Aorta (tissue), 5 donors: Measurements from ENCODE around the gene GRIK2. TPM values are rescaled to one million over a fixed set of nuclear protein-coding genes. Genes with fewer than 3 reads are reported as not detected.

Experiments
- ATAC-seq: fragments of 200-7000 bp; cut with Tn5 transposase; one replicate; pipeline ENCODE4 v1.9.1; 2022; ENCODE audit warnings: moderate library complexity; ENCODE audit not compliant: low FRiP score
- DNase-seq, 2 donors: peaks; one replicate each; pipeline ENCODE4 v3.0.0-alpha.2; 2020
- H3K27ac ChIP-seq, 2 donors: one replicate each; pipeline ENCODE4 v1.5.1; 2013; ENCODE audit warnings: low read length in 2 of 2, mild to moderate bottlenecking in 2 of 2, moderate library complexity in 2 of 2, control low read depth in 1 of 2, inconsistent platforms in 1 of 2, low read depth in 1 of 2
- H3K27me3 ChIP-seq, 2 donors: one replicate each; pipeline ENCODE4 v1.6.1; 2013; ENCODE audit warnings: control low read depth in 1 of 2, low read length in 1 of 2, mild to moderate bottlenecking in 1 of 2, moderate library complexity in 1 of 2; ENCODE audit not compliant: insufficient read depth in 2 of 2, control insufficient read depth in 1 of 2
- H3K36me3 ChIP-seq, 2 donors: one replicate each; pipeline ENCODE4 v1.6.1; 2013; ENCODE audit warnings: control low read depth in 1 of 2, low read length in 1 of 2, mild to moderate bottlenecking in 1 of 2; ENCODE audit not compliant: insufficient read depth in 2 of 2, control insufficient read depth in 1 of 2
- H3K4me1 ChIP-seq, 2 donors: one replicate each; pipeline ENCODE4 v1.6.1; 2013; ENCODE audit warnings: low read length in 2 of 2, control low read depth in 1 of 2, mild to moderate bottlenecking in 1 of 2, moderate library complexity in 1 of 2; ENCODE audit not compliant: insufficient read depth in 2 of 2, control insufficient read depth in 1 of 2
- H3K4me3 ChIP-seq, 2 donors: one replicate each; pipeline ENCODE4 v1.5.1; 2013; ENCODE audit warnings: low read length in 2 of 2, control low read depth in 1 of 2, mild to moderate bottlenecking in 1 of 2
- H3K9me3 ChIP-seq: one replicate; pipeline ENCODE4 v1.6.1; 2013; ENCODE audit warnings: mild to moderate bottlenecking, low read length; ENCODE audit not compliant: control insufficient read depth
- WGBS, 2 donors: extraction: QIAGEN DNeasy Blood & Tissue Kit; methylation state at CpG; one replicate each; pipeline ENCODE4 v1.1.7; 2013; 5-methylcytosine and 5-hydroxymethylcytosine counted together
- intact Hi-C, 2 donors: fragments of 100-400 bp; cut with DNase I; formaldehyde crosslinking; loops; one replicate each; pipeline versions ENCODE4 v1.14.2 to v1.15.0; 2022
- polyA plus RNA-seq, 2 donors: library from polyadenylated mRNA; stranded (reverse); fragments of 200-250 nt; gene quantifications; one replicate each; pipeline ENCODE4 v1.2.3, GENCODE V29; 2013
- total RNA-seq, 2 donors: library from RNA; stranded (reverse); fragmentation: NEBNext Ultra II Directional; extraction: Animal tissue kit (Norgen Biotek cat#: 25700); gene quantifications; one replicate each; pipeline ENCODE4 v1.2.1, GENCODE V29; 2021
- donor health status: healthy with polysubstance abuse.
- donor health status: Bipolar disorder and iron deficiency.
- donor health status: DM: no; HTN: no; CAD: no.
- donor health status: DM: no; HTN: no; CAD: no.
- donor health status: DM: yes; HTN: yes; CAD: no.

The GRIK2 gene
- total and polyA plus RNA-seq, 4 donors, result 0.82 to 3.0 (median 2.3) TPM; not detected in 1

DNA sequence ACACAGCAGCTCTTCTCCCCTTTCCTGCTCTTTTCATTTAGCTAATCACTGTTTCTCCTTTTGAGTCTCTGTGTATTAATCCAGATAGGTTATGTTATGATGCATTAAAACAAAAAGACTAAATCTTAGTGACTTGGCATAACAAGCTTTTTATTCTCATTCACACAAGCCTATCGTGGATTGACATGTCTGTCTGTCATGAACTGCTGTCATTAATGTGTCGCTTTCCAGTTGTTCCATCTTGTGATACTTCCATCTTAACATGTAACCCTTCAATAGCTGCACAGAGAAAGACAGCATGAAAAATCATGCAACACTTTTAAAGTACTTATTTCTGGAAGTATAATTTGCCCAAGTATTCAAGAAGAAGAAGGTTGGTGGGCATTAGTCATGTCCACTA lies 128.7 kb downstream of the GRIK2 start:
- WGBS, 2 donors, result 81 to 82% methylated on average over 2 of the region's 2 CpGs
- no peaks in the 10 kb centered on the region for H3K4me1 ChIP-seq
- no peaks in the 10 kb centered on the region for H3K27me3 ChIP-seq
- H3K27ac ChIP-seq, result no peak overlapping the region
- intact Hi-C loops, result no loop called here
- no peak overlapping the region for H3K4me3 ChIP-seq
- no peaks in the 10 kb centered on the region for H3K36me3 ChIP-seq
- ATAC-seq (no peak), DNase-seq (no peak)
- H3K9me3 ChIP-seq, result peaks cover 1% of the 10 kb centered on the region

DNA sequence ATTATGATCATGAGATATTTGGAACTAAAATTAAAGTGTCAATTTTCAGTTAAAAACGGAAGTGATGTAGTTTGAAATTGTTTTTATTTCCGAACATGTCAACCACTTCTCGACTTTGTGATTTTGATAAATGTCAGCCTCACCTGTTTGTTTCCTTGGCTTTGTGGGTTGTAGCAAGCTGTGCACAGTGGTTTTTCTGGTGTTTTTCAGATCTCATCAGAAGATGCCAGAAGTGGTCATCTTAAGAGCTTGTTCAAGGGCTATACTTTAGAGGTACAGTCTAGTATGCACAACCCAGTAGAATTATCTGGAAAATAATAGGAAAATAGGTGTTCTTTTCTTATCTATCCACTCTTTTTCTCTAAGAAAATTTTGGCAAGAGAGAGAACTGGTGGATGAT lies 134.0 kb downstream of the GRIK2 start:
- H3K27ac ChIP-seq, result no peak overlapping the region

GRCh38 chr6:101528801-101529200 lies 135.3 kb downstream of the GRIK2 start:
- Histone ChIP-seq H3K36me3 (no peaks in the 10 kb centered on the region), H3K4me3 (no peak overlapping the region), H3K27ac (no peak overlapping the region), H3K9me3 (peaks cover 1% of the 10 kb centered on the region), H3K4me1 (no peaks in the 10 kb centered on the region), H3K27me3 (no peaks in the 10 kb centered on the region)
- ATAC-seq, result no peak
- intact Hi-C loops, result no loop called here
- DNase-seq, result no peak

More for the DNA sequence above, 134.0 kb downstream of the GRIK2 start:
- H3K36me3 ChIP-seq, result no peaks in the 10 kb centered on the region
- no peaks in the 10 kb centered on the region for H3K4me1 ChIP-seq
- peaks cover 1% of the 10 kb centered on the region for H3K9me3 ChIP-seq
- WGBS, 2 donors, result 69 to 71% methylated on average over 3 of the region's 3 CpGs
- H3K4me3 ChIP-seq, result no peak overlapping the region
- no peak for DNase-seq
- intact Hi-C loops, result no loop called here
- no peaks in the 10 kb centered on the region for H3K27me3 ChIP-seq
- no peak for ATAC-seq

DNA sequence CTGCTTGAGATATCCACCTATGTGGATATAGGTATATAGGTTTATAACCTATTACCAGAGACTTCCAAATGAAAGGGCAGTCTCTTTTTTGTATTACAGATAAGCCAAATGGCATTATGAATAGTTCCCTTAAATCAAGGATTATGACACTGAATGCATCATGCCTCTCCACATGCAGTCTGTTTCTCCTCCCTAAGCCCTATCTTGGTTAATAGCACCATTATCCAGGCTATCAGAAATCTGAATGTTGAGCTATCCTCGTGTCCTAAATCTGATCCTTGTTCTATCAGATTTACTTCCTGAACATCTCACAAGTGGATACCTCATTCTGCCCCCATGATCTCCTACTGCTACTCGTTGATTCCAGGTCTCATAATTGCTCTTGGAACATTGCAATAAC lies 138.0 kb downstream of the GRIK2 start:
- Histone ChIP-seq H3K27ac (no peak overlapping the region), H3K9me3 (no peaks in the 10 kb centered on the region), H3K4me1 (no peaks in the 10 kb centered on the region), H3K36me3 (no peaks in the 10 kb centered on the region), H3K27me3 (no peaks in the 10 kb centered on the region), H3K4me3 (no peak overlapping the region)
- ATAC-seq, result no peak
- intact Hi-C loops, result no loop called here
- WGBS, 2 donors, result 80 to 82% methylated on average over 2 of the region's 2 CpGs
- DNase-seq, result no peak

- H3K27me3 ChIP-seq, result no peaks in the 10 kb centered on the region
- intact Hi-C loops, result no loop called here
- H3K36me3 ChIP-seq, result no peaks in the 10 kb centered on the region
- 57 to 69% methylated on average over 2 of the region's 2 CpGs for WGBS, 2 donors
- DNase-seq, result no peak
- no peaks in the 10 kb centered on the region for H3K4me1 ChIP-seq
- H3K27ac ChIP-seq, result no peak overlapping the region
- no peak for ATAC-seq
- H3K4me3 ChIP-seq, result no peak overlapping the region
- H3K9me3 ChIP-seq, result no peaks in the 10 kb centered on the region
These were observed 140.9 kb downstream of the GRIK2 start for GRCh38 chr6:101534386-101534785.

- Histone ChIP-seq H3K27me3 (no peaks in the 10 kb centered on the region), H3K4me3 (no peak overlapping the region), H3K27ac (no peak overlapping the region), H3K36me3 (no peaks in the 10 kb centered on the region), H3K9me3 (no peaks in the 10 kb centered on the region), H3K4me1 (no peaks in the 10 kb centered on the region)
- 25 to 36% methylated on average over 3 of the region's 3 CpGs for WGBS, 2 donors
- intact Hi-C loops, result no loop called here
- DNase-seq (no peak), ATAC-seq (no peak)
These were observed 141.3 kb downstream of the GRIK2 start for GRCh38 chr6:101534821-101535220.

DNA sequence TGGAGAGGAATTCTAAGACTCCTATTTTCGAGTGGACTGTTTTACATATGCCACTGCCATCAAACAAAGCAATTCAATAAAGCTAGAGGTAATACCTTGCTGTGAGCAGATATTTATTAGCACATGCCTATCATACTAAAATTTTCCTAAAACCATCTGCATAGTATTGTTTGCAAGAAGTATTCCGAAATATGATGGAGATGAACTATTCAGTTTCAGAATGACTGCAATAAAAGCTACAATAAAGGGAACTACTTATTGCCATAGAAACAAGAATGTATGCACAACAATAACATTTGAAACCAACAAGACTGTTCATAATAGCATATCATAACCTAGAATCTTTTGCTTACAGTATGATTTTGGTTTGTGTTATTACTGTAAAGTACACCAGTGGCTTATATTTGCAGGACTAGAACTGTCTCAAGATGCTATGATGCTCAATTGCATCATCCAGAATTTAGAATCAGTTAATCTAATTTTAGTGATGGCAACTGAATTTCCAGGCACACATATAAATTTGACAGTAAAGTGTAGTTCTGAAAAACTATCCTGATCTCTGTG lies 144.3 kb downstream of the GRIK2 start:
- WGBS, 2 donors, result 82 to 89% methylated on average over 2 of the region's 2 CpGs
- H3K4me3 ChIP-seq, result no peak overlapping the region
- no peaks in the 10 kb centered on the region for H3K36me3 ChIP-seq
- intact Hi-C loops, result no loop called here
- no peaks in the 10 kb centered on the region for H3K27me3 ChIP-seq
- ATAC-seq (no peak), DNase-seq (no peak)
- no peaks in the 10 kb centered on the region for H3K4me1 ChIP-seq
- H3K27ac ChIP-seq, result no peak overlapping the region
- H3K9me3 ChIP-seq, result no peaks in the 10 kb centered on the region

DNA sequence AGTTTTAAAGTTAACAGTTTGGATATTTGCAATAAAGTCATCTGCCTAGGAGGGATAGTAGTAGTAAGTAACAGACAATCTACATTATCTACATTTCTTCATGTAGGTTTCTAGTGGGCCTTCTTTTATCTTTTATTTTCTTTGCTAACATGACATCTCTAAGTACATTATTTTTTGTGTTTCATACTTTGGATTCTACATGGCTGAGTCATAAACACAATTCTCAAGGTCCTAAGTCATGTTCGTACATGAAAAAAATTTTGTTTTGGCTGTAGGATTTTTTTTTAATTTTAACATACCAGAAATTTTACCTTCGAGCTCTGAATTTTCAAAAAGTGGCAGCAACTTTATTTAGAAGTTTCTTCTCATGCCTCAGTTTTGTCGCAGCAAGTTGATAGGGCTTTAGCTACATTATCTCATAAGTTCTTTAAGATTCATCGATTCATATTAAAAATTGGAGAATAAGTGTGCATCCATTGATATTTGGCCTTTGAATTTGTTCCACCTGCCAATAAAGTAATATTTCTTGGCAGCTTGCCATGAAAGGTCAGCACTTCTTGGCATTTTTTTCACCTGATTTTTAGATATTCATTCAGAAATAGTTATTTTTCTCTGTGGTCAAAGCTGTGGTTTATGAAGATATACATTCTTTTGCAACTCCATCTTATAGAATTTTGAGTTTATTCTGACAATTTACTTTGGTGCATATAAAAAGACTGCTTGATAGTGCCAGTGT lies 146.2 kb downstream of the GRIK2 start:
- 10 to 39% methylated on average over 4 of the region's 4 CpGs for whole genome bisulfite sequencing, 2 donors
- intact Hi-C loops, result no loop called here

GRCh38 chr6:101541894-101542293 lies 148.4 kb downstream of the GRIK2 start:
- no peak for DNase-seq
- no peak for ATAC-seq
- 93 to 94% methylated on average over 2 of the region's 2 CpGs for WGBS, 2 donors
- intact Hi-C loops, result no loop called here
- Histone ChIP-seq H3K4me3 (no peak overlapping the region), H3K27ac (no peak overlapping the region), H3K4me1 (no peaks in the 10 kb centered on the region), H3K27me3 (no peaks in the 10 kb centered on the region), H3K9me3 (no peaks in the 10 kb centered on the region), H3K36me3 (no peaks in the 10 kb centered on the region)

More for the DNA sequence above, 146.2 kb downstream of the GRIK2 start:
- ATAC-seq (no peak), DNase-seq (no peak)
- no peaks in the 10 kb centered on the region for H3K27me3 ChIP-seq
- no peaks in the 10 kb centered on the region for H3K9me3 ChIP-seq
- no peaks in the 10 kb centered on the region for H3K36me3 ChIP-seq
- no peaks in the 10 kb centered on the region for H3K4me1 ChIP-seq
- H3K4me3 ChIP-seq, result no peak overlapping the region
- no peak overlapping the region for H3K27ac ChIP-seq
